Vagina (tissue), 2 donors: ENCODE data around the gene MEF2C. TPM values are rescaled to one million over a fixed set of nuclear protein-coding genes. Genes with fewer than 3 reads are reported as not detected.
"Not testable (repeated sequence)": the region's sequence is repeated elsewhere in the genome, so short reads cannot be mapped to it uniquely, and the experiment has no call there.

Source experiments
- DNase-seq, 2 donors: peaks; one replicate each; pipeline ENCODE4 v3.0.0-alpha.2; 2017; ENCODE audit errors: extremely low spot score in 2 of 2
- H3K27ac ChIP-seq: fragments of 200-600 bp; sonication (generic); one replicate; pipeline ENCODE4 v1.5.1; 2019
- H3K27me3 ChIP-seq: fragments of 200-600 bp; sonication (generic); one replicate; pipeline ENCODE4 v1.5.1; 2019
- H3K36me3 ChIP-seq, 2 donors: fragments of 200-600 bp; sonication (generic); one replicate each; pipeline ENCODE4 v1.5.1; 2017 to 2019
- H3K4me1 ChIP-seq: fragments of 200-600 bp; sonication (generic); one replicate; pipeline ENCODE4 v1.5.1; 2019
- H3K4me3 ChIP-seq, 2 donors: fragments of 200-600 bp; sonication (generic); 1 replicate in 1 of 2; 2 replicates in 1 of 2; pipeline ENCODE4 v1.5.1; 2016 to 2019
- H3K9me3 ChIP-seq: fragments of 200-600 bp; sonication (generic); one replicate; pipeline ENCODE4 v1.5.1; 2019
- CTCF ChIP-seq, 3 experiments: fragments of 450-650 bp in 2 of 3; fragments of 200-600 bp in 1 of 3; sonication (generic) in 1 of 3; IDR thresholded peaks; one replicate each; pipeline ENCODE4 v1.5.1; 2017 to 2019; ENCODE audit warnings: antibody characterized with exemption in 3 of 3, mild to moderate bottlenecking in 2 of 3, moderate library complexity in 2 of 3
- POLR2A ChIP-seq, 2 donors: fragments of 450-650 bp; IDR thresholded peaks; one replicate each; pipeline ENCODE4 v1.6.1; 2017; ENCODE audit warnings: antibody characterized with exemption in 2 of 2, mild to moderate bottlenecking in 2 of 2, moderate library complexity in 2 of 2
- POLR2AphosphoS5 ChIP-seq, 2 donors: sonication (generic); formaldehyde crosslinking; IDR thresholded peaks; one replicate each; pipeline ENCODE4 v1.9.0; 2017; ENCODE audit warnings: antibody characterized with exemption in 2 of 2, mild to moderate bottlenecking in 2 of 2, low read depth in 1 of 2; ENCODE audit not compliant: insufficient read depth in 1 of 2
- intact Hi-C: fragments of 100-400 bp; cut with DNase I; formaldehyde crosslinking; loops from one replicate; pipeline ENCODE4 v1.15.1; 2023
- total RNA-seq: library from RNA; depleted of rRNA; stranded (reverse); fragments of >200 nt; gene quantifications from one replicate; pipeline ENCODE4 v1.2.3, GENCODE V29; 2016

The MEF2C gene
- total RNA-seq, 1 donor from 2014 or later: 22.3 TPM

- TF ChIP-seq POLR2AphosphoS5 (IDR thresholded peaks at IDR 0.05; ENCODE audit: insufficient read depth in 1 of 2, low read depth in 1 of 2): no peak
- TF ChIP-seq CTCF (IDR thresholded peaks at IDR 0.05): no peak
- TF ChIP-seq POLR2A (IDR thresholded peaks at IDR 0.05): no peak
- Histone ChIP-seq H3K4me3 (no peak overlapping the region), H3K4me1 (no peaks in the 10 kb centered on the region), H3K27me3 (no peaks in the 10 kb centered on the region), H3K36me3 (no peaks in the 10 kb centered on the region), H3K27ac (no peak overlapping the region), H3K9me3 (no peaks in the 10 kb centered on the region)
- intact Hi-C loops: no loop called here
- DNase-seq: no peak
Measured at GRCh38 chr5:88804444-88804843, 78.5 kb downstream of the MEF2C start.

- Histone ChIP-seq H3K9me3 (no peaks in the 10 kb centered on the region), H3K27me3 (no peaks in the 10 kb centered on the region), H3K4me3 (no peak overlapping the region), H3K36me3 (no peaks in the 10 kb centered on the region), H3K4me1 (no peaks in the 10 kb centered on the region), H3K27ac (no peak overlapping the region)
- intact Hi-C loops: no loop called here
- TF ChIP-seq POLR2A (IDR thresholded peaks at IDR 0.05) (no peak), CTCF (IDR thresholded peaks at IDR 0.05) (no peak), POLR2AphosphoS5 (IDR thresholded peaks at IDR 0.05; ENCODE audit: insufficient read depth in 1 of 2, low read depth in 1 of 2) (no peak)
- DNase-seq: no peak
Measured at GRCh38 chr5:88803309-88803708, 79.7 kb downstream of the MEF2C start.

GRCh38 chr5:88799938-88800535 is 82.9 kb downstream of the MEF2C start:
- no peaks in the 10 kb centered on the region for H3K36me3 ChIP-seq
- no peak for TF ChIP-seq POLR2A (IDR thresholded peaks at IDR 0.05)
- TF ChIP-seq CTCF (IDR thresholded peaks at IDR 0.05): no peak
- no peak for TF ChIP-seq POLR2AphosphoS5 (IDR thresholded peaks at IDR 0.05; ENCODE audit: insufficient read depth in 1 of 2, low read depth in 1 of 2)
- H3K27me3 ChIP-seq: no peaks in the 10 kb centered on the region
- H3K4me1 ChIP-seq: no peaks in the 10 kb centered on the region
- H3K4me3 ChIP-seq: no peak overlapping the region
- intact Hi-C loops: no loop called here
- H3K27ac ChIP-seq: no peak overlapping the region
- no peaks in the 10 kb centered on the region for H3K9me3 ChIP-seq
- DNase-seq: no peak

GRCh38 chr5:88798933-88799332 is 84.1 kb downstream of the MEF2C start:
- H3K27ac ChIP-seq, H3K27me3 ChIP-seq, H3K4me3 ChIP-seq, intact Hi-C loops, H3K36me3 ChIP-seq, H3K9me3 ChIP-seq, H3K4me1 ChIP-seq, DNase-seq: not testable (repeated sequence)

GRCh38 chr5:88793797-88794196 is 89.2 kb downstream of the MEF2C start:
- H3K27me3 ChIP-seq, H3K4me3 ChIP-seq, H3K36me3 ChIP-seq, H3K27ac ChIP-seq, H3K9me3 ChIP-seq, DNase-seq, intact Hi-C loops, H3K4me1 ChIP-seq: not testable (repeated sequence)

- H3K36me3 ChIP-seq: no peaks in the 10 kb centered on the region
- no peak overlapping the region for H3K4me3 ChIP-seq
- H3K9me3 ChIP-seq: no peaks in the 10 kb centered on the region
- no peaks in the 10 kb centered on the region for H3K4me1 ChIP-seq
- intact Hi-C loops: no loop called here
- no peaks in the 10 kb centered on the region for H3K27me3 ChIP-seq
- DNase-seq: no peak
- TF ChIP-seq POLR2A (IDR thresholded peaks at IDR 0.05): no peak
- no peak for TF ChIP-seq CTCF (IDR thresholded peaks at IDR 0.05)
- no peak for TF ChIP-seq POLR2AphosphoS5 (IDR thresholded peaks at IDR 0.05; ENCODE audit: insufficient read depth in 1 of 2, low read depth in 1 of 2)
- H3K27ac ChIP-seq: no peak overlapping the region
Measured at GRCh38 chr5:88792144-88792840, 90.7 kb downstream of the MEF2C start.
